ENCODE data around the gene PARVG. TPM values are rescaled to one million over a fixed set of nuclear protein-coding genes. Genes with fewer than 3 reads are reported as not detected.

PARVG gene
- total RNA-seq, 4 donors from 2014 or later, result 7.1 to 16.2 (median 11.2) TPM

- TF ChIP-seq POLR2AphosphoS5 (IDR thresholded peaks at IDR 0.05) (no peak), CTCF (IDR thresholded peaks at IDR 0.05) (no peak), EP300 (IDR thresholded peaks at IDR 0.05) (no peak), POLR2A (IDR thresholded peaks at IDR 0.05; ENCODE audit: low read depth) (no peak)
- H3K36me3 ChIP-seq, result no peaks in the 10 kb centered on the region
- peak; percentile 64 for DNase-seq (ENCODE audit: extremely low spot score)
- intact Hi-C loops (cut with DNase I), result no loop called here
- WGBS, result 53% methylated on average over 13 of the region's 13 CpGs
- no peaks in the 10 kb centered on the region for H3K9me3 ChIP-seq
- no peak overlapping the region for H3K4me3 ChIP-seq
- no peak overlapping the region for H3K27ac ChIP-seq (replicated peaks in 1 of 4)
- no peaks in the 10 kb centered on the region for H3K4me1 ChIP-seq
- no peaks in the 10 kb centered on the region for H3K27me3 ChIP-seq
These were observed 76.1 kb downstream of the PARVG start for GRCh38 chr22:44256556-44257485.

Other genes starting within 250 kb of the PARVG start
- gene SAMM50, start 225.5 kb upstream of the PARVG start, total RNA-seq, result 10 to 100 TPM; 21.6 to 28.6 (median 27.2) TPM
- 100 to 1,000 TPM in 1 of 4 donors, 10 to 100 TPM in 3; 22.0 to 107 (median 45.5) TPM for gene PARVB, start 156.6 kb upstream of the PARVG start, total RNA-seq
- gene SHISAL1, start 132.0 kb downstream of the PARVG start, total RNA-seq, result 10 to 100 TPM in 3 of 4 donors, 1 to 10 TPM in 1; 6.6 to 20.4 (median 12.4) TPM

Data from esophagus muscularis mucosa (tissue), 4 donors.